ENCODE data around the gene NLE1. TPM values are rescaled to one million over a fixed set of nuclear protein-coding genes. Genes with fewer than 3 reads are reported as not detected.
"Not testable (repeated sequence)": the region's sequence is repeated elsewhere in the genome, so short reads cannot be mapped to it uniquely, and the experiment has no call there.

NLE1 gene
- total and polyA plus RNA-seq, 5 experiments from 2014 or later: 4.6 to 21.7 (median 6.4) TPM

DNA sequence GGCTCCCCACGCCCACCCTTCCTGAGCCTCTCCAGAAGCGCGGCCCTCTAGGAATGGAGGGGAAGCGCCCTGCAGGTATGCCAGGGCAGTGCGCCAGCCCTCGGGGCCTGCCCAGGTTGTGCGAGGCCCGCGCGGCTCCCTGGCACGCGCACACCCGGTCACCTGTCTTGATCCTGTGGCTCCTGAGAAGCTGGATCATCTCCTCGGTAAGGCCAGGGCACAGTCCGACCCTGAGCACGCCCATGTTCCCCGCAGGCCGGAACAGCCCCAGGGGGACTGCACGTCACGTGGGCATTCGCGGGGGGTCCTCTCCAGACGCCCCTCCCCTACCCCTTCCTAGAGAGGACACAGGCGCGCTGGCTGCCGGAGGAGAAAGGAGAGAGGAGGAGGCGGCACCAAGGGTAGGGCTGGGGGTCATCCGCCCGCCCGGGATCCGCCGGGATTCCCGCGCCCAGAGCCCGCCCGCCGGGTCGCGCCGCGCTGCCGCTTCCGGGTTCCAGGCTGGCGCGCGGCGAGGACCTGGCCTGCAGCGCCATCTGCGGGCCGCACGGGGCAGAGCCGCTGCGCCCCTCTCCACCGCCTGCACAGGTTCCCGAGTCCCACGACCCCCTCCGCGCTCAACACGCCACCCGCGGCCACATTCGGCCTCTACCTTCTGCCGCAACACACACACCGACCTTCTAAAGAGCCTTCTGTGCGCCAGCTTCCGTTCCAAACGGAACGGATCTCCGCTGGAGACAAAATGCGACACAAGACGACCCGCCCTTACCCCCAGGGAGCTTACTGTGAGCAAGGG lies 22.5 kb downstream of the NLE1 start, which contains the start of gene RAD51D:
TSS of gene RAD51D (minus strand) at position 491 of the 796 bp plus-strand sequence. CDS start at position 244, 247 bp downstream.
- H3K27me3 Mint-ChIP-seq: no peaks in the 10 kb centered on the region
- ATAC-seq (peak; percentile 91), DNase-seq (peak; percentile 67 to 87 (median 84))
- peaks cover 15 to 54% (median 39%) of the 10 kb centered on the region in 4 donors for H3K4me1 Mint-ChIP-seq
- H3K9me3 Mint-ChIP-seq: no peaks in the 10 kb centered on the region
- peaks cover 0 to 19% (median 0%) of the 10 kb centered on the region in 3 donors for H3K36me3 Mint-ChIP-seq
- POLR2A ChIA-PET: interaction anchor here (0.6 to 2.7 kb wide), 17 partner anchors 8 to 690 kb away, joined by 3 to 15 read pairs (median 4); partner anchors contain the start of genes CCT6B, LIG3, NLE1 and RFFL
- peak within 1 kb of the TSS; percentile 87 to 98 (median 96) for H3K27ac Mint-ChIP-seq
- H3K4me3 Mint-ChIP-seq: peak within 1 kb of the TSS; percentile 84 to 98 (median 96)

DNA sequence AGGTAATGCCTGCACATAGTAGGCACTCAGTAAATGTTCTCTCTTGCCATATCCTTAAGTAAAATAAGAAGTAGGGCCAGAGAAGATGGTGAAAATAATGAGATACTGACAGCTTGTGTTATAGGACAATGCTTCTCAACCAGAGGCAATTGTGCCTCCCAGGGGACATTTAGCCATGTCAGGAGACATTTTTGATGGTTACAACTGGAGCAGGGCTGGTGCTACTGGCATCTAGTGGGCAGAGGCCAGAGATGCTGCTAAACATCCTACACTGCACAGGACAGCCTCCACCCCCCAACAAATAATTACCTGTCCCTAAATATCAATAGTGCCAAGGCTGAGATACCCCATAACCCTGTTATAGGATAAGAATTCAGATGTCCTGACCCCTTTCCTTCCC lies 24.1 kb downstream of the NLE1 start:
- peaks cover 15 to 54% (median 40%) of the 10 kb centered on the region in 4 donors for H3K4me1 Mint-ChIP-seq
- peaks cover 0 to 22% (median 0%) of the 10 kb centered on the region in 3 donors for H3K36me3 Mint-ChIP-seq
- ATAC-seq: no peak
- H3K27me3 Mint-ChIP-seq: no peaks in the 10 kb centered on the region
- no peaks in the 10 kb centered on the region for H3K9me3 Mint-ChIP-seq
- POLR2A ChIA-PET: interaction anchor here (0.6 to 2.7 kb wide), 5 partner anchors 10 to 749 kb away, joined by 3 to 15 read pairs (median 7); partner anchors contain the start of gene RFFL
- DNase-seq: peak in 2 of 10 donors; percentile 15 to 30
- peak overlapping the region in 9 of 10 donors; percentile 44 to 98 (median 87) for H3K27ac Mint-ChIP-seq
- H3K4me3 Mint-ChIP-seq: peak overlapping the region; percentile 61 to 98 (median 90)

DNA sequence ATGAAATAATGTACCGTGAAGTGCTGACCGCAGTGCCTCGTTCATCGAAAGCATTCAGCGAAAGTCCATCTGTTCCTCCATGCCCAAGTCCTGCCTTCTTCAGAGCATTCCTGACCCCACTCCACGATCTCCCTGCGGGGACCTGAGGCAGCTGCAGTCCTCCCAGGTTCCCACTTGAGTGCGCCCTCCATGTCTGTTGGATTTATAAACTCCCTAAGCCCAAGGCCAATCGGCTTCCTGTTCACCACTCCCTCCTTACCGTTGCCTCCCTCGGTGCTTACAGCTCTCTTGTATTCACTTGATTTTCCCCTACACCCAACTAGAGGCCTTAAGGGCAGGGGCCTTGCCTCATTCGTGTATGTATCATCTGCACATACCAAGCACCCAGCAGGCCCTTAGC lies 25.3 kb downstream of the NLE1 start:
- H3K36me3 Mint-ChIP-seq: peaks cover 0 to 25% (median 0%) of the 10 kb centered on the region in 3 donors
- peak overlapping the region in 1 of 10 donors; percentile 8 for H3K4me3 Mint-ChIP-seq
- no peaks in the 10 kb centered on the region for H3K9me3 Mint-ChIP-seq
- H3K27ac Mint-ChIP-seq: peak overlapping the region in 6 of 10 donors; percentile 16 to 70 (median 50)
- DNase-seq (no peak), ATAC-seq (no peak)
- H3K27me3 Mint-ChIP-seq: no peaks in the 10 kb centered on the region
- peaks cover 15 to 54% (median 43%) of the 10 kb centered on the region in 4 donors for H3K4me1 Mint-ChIP-seq
- POLR2A ChIA-PET: interaction anchor here (1.0 kb wide), 1 partner anchor 487 kb away, joined by 3 read pairs; no protein-coding TSS in a partner anchor

DNA sequence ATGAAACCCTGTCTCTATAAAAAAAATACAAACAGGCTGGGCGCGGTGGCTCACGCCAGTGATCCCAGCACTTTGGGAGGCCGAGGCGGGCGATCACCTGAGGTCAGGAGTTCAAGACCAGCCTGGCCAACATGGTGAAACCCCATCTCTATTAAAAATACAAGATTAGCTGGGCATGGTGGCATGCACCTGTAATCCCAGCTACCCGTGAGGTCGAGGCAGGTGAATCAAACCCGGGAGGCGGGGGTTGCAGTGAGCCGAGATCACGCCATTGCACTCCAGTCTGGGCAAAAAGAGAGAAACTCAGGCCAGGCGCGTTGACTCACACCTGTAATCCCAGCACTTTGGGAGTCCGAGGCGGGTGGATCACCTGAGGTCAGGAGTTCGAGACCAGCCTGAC lies 31.3 kb downstream of the NLE1 start:
- POLR2A ChIA-PET, ATAC-seq, H3K4me3 Mint-ChIP-seq, DNase-seq, H3K27ac Mint-ChIP-seq, H3K9me3 Mint-ChIP-seq, H3K27me3 Mint-ChIP-seq: not testable (repeated sequence)
- peaks cover 0 to 16% (median 6%) of the 10 kb centered on the region in 4 donors for H3K4me1 Mint-ChIP-seq
- peaks cover 8 to 31% (median 12%) of the 10 kb centered on the region in 3 donors for H3K36me3 Mint-ChIP-seq

DNA sequence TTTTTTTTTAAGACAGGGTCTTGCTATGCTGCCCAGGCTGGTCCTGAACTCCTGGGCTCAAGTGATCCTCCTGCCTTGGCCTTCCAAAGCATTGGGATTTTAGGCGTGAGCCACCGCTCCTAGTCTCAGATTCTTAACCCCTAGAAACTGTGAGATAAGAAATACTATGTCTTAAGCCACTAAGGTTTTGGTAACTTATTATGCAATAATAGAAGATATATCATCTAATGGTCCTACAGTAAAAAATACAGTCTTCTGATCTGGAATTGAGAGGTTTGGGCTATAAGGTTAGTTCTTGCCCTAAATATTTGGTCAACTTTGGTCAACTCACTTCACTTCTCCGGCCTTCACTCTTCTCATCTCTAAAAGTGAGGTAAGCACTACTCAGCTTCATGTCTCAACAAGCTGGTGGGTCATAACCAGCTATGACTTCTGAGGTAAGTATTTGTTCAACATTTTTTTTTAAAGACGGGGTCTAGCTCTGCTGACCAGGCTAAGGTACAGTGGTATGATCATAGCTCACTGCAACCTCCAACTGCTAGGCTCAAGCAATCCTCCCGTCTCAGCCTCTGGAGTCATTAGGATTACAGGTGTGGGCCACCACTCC lies 37.2 kb downstream of the NLE1 start:
- Mint-ChIP-seq H3K27ac (peak overlapping the region in 2 of 10 donors; percentile 61 to 91), H3K9me3 (no peaks in the 10 kb centered on the region), H3K27me3 (no peaks in the 10 kb centered on the region), H3K36me3 (peaks cover 8 to 63% (median 21%) of the 10 kb centered on the region in 3 donors), H3K4me1 (no peaks in the 10 kb centered on the region), H3K4me3 (no peak overlapping the region)
- DNase-seq (no peak), ATAC-seq (no peak)
- POLR2A ChIA-PET: interaction anchor here (0.6 kb wide), 1 partner anchor 89 kb away, joined by 3 read pairs; no protein-coding TSS in a partner anchor

DNA sequence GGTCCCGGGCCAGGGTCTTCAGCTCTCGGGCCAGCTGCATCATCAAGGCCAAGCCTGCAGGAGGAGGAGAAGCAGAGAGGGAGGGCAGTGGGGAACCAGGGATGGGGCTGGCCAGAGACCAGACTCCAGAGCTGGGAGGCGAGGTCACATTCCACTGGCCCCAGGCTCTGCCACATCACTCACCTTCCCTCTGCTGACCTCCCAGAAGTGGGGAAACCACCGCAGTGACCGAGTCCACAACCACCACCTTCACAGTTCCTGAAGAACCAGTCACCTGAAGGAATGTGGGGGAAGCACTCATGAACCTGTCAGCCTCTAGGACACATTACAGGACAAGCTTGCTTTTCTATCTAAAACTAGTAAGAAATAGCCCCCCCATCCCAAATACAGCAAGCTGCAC lies 38.8 kb downstream of the NLE1 start:
- POLR2A ChIA-PET: no interaction called here
- H3K9me3 Mint-ChIP-seq: no peaks in the 10 kb centered on the region
- no peaks in the 10 kb centered on the region for H3K27me3 Mint-ChIP-seq
- H3K36me3 Mint-ChIP-seq: peaks cover 8 to 71% (median 21%) of the 10 kb centered on the region in 3 donors
- no peak overlapping the region for H3K4me3 Mint-ChIP-seq
- H3K27ac Mint-ChIP-seq: no peak overlapping the region
- ATAC-seq (no peak), DNase-seq (no peak)
- no peaks in the 10 kb centered on the region for H3K4me1 Mint-ChIP-seq

DNA sequence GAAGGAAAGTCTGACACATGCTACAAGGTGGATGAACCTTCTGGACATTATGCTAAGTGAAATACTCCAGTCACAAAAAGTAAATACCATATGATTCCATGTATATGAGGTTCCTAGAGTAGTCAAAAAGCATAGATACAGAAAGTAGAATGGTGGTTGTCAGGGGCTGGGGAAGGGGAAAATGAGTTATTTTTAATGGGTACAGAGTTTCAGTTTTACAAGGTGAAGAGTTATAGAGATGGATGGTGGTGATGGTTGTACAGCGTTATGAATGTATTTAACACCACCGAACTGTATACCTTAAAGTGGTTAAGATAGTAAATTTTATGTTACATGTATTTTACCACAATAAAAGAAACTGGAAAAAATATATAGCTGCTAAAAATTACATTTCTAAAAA lies 40.4 kb downstream of the NLE1 start:
- POLR2A ChIA-PET: no interaction called here
- H3K27ac Mint-ChIP-seq: peak overlapping the region in 2 of 10 donors; percentile 9 to 40
- H3K4me1 Mint-ChIP-seq: no peaks in the 10 kb centered on the region
- ATAC-seq (no peak), DNase-seq (no peak)
- no peaks in the 10 kb centered on the region for H3K27me3 Mint-ChIP-seq
- H3K36me3 Mint-ChIP-seq: peaks cover 8 to 69% (median 19%) of the 10 kb centered on the region in 3 donors
- no peak overlapping the region for H3K4me3 Mint-ChIP-seq
- no peaks in the 10 kb centered on the region for H3K9me3 Mint-ChIP-seq

DNA sequence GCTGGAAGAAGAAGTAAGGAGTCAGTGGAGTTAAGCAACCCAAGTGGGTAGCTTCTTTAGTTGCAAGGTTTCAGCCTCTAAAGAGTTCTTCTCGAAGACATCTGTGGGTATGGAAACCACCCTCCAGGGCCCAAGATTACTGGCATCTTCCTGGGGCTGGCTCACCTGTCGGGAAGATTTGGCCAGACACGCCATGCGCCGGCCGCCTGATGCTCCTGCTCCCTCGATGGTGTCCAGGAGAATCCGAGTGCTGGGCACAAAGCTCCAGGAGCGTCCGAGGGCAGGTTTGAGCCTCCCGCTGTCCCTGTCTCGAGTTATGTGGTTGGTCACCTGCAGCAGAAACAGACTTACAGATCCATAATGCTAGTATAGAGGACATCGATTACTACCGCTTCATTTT lies 41.1 kb downstream of the NLE1 start:
- DNase-seq (no peak), ATAC-seq (no peak)
- POLR2A ChIA-PET: no interaction called here
- Mint-ChIP-seq H3K4me1 (peaks cover 0 to 5% (median 0%) of the 10 kb centered on the region in 4 donors), H3K27me3 (no peaks in the 10 kb centered on the region), H3K9me3 (no peaks in the 10 kb centered on the region), H3K4me3 (no peak overlapping the region), H3K27ac (no peak overlapping the region), H3K36me3 (peaks cover 2 to 62% (median 12%) of the 10 kb centered on the region in 3 donors)

DNA sequence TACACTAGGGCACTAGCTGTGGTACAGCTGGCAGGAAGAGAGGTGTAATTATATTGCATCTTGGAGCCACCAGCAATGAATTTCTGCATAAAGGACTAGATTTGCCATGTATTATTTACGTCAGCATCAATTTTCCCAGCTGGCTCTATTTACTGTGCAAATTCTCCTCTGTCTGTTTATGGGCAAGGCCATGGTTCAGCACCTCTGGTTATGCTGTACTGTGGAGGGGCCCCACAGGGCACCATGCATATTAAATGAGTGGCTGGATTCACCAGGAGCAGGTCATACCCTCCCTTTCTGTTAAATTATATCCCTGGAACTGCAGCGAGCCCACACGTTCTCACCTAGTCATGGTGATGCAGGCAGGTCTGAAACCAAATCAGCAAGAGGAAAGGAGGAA lies 42.2 kb downstream of the NLE1 start:
- peak overlapping the region in 2 of 10 donors; percentile 39 to 85 for H3K27ac Mint-ChIP-seq
- ATAC-seq (no peak), DNase-seq (no peak)
- peaks cover 0 to 51% (median 4%) of the 10 kb centered on the region in 3 donors for H3K36me3 Mint-ChIP-seq
- POLR2A ChIA-PET: no interaction called here
- H3K9me3 Mint-ChIP-seq: no peaks in the 10 kb centered on the region
- H3K27me3 Mint-ChIP-seq: no peaks in the 10 kb centered on the region
- no peak overlapping the region for H3K4me3 Mint-ChIP-seq
- peaks cover 0 to 5% (median 0%) of the 10 kb centered on the region in 4 donors for H3K4me1 Mint-ChIP-seq

DNA sequence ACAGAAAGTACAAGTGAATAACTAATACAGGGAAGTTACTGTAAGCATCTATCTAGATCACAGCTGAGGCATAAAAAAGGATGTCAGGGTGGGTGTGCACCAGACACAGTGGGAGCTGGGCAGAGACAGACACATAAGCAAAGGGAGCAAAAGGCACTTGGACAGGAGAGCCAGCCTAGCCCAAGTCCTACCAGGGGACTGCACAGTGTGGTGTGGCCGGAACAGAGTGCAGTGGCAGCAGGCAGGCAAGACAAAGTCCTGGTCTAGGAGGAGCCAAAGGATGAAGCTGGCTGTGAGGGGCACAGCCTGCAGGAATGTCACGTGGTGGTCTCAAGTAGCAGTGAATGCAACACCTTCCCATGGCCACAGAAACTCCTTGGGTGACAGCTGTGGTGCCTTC lies 44.3 kb downstream of the NLE1 start:
- Mint-ChIP-seq H3K27ac (peak overlapping the region in 1 of 10 donors; percentile 63), H3K4me1 (peaks cover 0 to 5% (median 0%) of the 10 kb centered on the region in 4 donors)
- POLR2A ChIA-PET: interaction anchor here (0.7 kb wide), 1 partner anchor 38 kb away, joined by 3 read pairs; no protein-coding TSS in a partner anchor

DNA sequence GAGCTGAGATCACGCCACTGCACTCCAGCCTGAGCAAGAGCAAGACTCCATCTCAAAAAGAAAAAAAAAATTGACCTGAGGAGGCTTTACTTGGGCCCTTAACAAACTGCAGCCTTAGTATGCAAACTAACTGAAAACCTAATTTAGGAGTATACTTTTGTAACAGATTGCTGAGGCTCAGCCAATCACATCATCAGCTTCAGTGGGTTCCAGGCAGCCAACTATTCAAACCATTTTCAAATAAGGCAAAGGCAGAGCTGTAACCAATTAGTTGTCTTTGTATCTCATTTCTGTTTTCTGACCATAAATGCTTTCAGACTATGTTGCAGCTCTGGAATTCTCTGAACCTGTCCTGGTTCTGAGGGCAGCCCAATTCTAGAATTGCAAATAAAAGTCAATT lies 46.4 kb downstream of the NLE1 start:
- POLR2A ChIA-PET: interaction anchor here (0.6 kb wide), 1 partner anchor 136 kb away, joined by 3 read pairs; no protein-coding TSS in a partner anchor
- H3K9me3 Mint-ChIP-seq: no peaks in the 10 kb centered on the region
- H3K27me3 Mint-ChIP-seq: no peaks in the 10 kb centered on the region
- no peak for ATAC-seq
- H3K4me3 Mint-ChIP-seq: no peak overlapping the region
- H3K27ac Mint-ChIP-seq: no peak overlapping the region
- peaks cover 0 to 19% (median 4%) of the 10 kb centered on the region in 3 donors for H3K36me3 Mint-ChIP-seq
- peaks cover 0 to 8% (median 1%) of the 10 kb centered on the region in 4 donors for H3K4me1 Mint-ChIP-seq
- DNase-seq: no peak

More for the DNA sequence above, 44.3 kb downstream of the NLE1 start:
- Mint-ChIP-seq H3K27me3 (no peaks in the 10 kb centered on the region), H3K36me3 (peaks cover 0 to 36% (median 4%) of the 10 kb centered on the region in 3 donors), H3K4me3 (no peak overlapping the region), H3K9me3 (no peaks in the 10 kb centered on the region)
- no peak for ATAC-seq
- no peak for DNase-seq

DNA sequence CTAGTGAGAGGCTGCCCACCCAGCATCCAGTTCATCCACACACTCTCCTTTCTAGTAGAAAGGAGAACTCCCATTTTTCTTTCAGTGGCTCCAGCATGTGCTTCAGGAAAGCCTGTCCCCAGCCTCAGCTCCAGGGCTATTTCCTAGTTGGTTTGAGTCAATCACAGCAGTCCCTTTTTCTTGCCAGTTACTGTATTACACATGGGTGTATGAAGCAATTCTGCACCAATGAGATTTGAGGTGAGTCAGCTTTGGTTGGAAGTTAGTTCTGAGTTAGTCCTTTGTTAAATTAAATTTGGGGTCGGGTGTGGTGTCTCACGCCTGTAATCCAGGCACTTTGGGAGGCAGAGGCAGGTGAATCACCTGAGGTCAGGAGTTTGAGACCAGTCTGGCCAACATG lies 47.2 kb downstream of the NLE1 start:
- DNase-seq: no peak
- Mint-ChIP-seq H3K9me3 (no peaks in the 10 kb centered on the region), H3K27ac (no peak overlapping the region), H3K27me3 (no peaks in the 10 kb centered on the region), H3K36me3 (peaks cover 0 to 11% (median under 1%) of the 10 kb centered on the region in 3 donors), H3K4me1 (peaks cover 0 to 13% (median 5%) of the 10 kb centered on the region in 4 donors), H3K4me3 (no peak overlapping the region)
- POLR2A ChIA-PET: interaction anchor here (0.6 kb wide), 1 partner anchor 136 kb away, joined by 3 read pairs; no protein-coding TSS in a partner anchor
- ATAC-seq: no peak

All from naive thymus-derived CD8-positive, alpha-beta T cell (primary cell).